Suppressor macrophage (primary cell): ENCODE measurements around the gene PABPN1.
"Not testable (repeated sequence)": the region's sequence is repeated elsewhere in the genome, so short reads cannot be mapped to it uniquely, and the experiment has no call there.

ENCODE experiments used
- DNase-seq, 4 experiments: peaks; one replicate each; pipeline ENCODE4 v3.0.0-alpha.2; 2020 to 2022
- total RNA-seq, 17 experiments: gene quantifications; one replicate each; lab custom pipeline; 2026; ENCODE audit warnings: mixed read lengths in 6 of 17, inconsistent platforms in 3 of 17; lab: John Stamatoyannopoulos, UW

Gene PABPN1
- 2.7 to 21.8 (median 8.5) reads per million in 17 experiments for total RNA-seq

GRCh38 chr14:23320584-23321571 is at the start of gene PABPN1:
PABPN1 (plus strand) TSS chr14:23321457; CDS start chr14:23321470, 13 bp downstream.
- peak; percentile 99 to 100 (median 100) for DNase-seq

GRCh38 chr14:23275412-23275811 is 45.8 kb upstream of the PABPN1 start:
- DNase-seq: no peak

GRCh38 chr14:23277189-23277588 is 44.1 kb upstream of the PABPN1 start:
- DNase-seq: no peak

GRCh38 chr14:23277928-23278327 is 43.3 kb upstream of the PABPN1 start:
- not testable (repeated sequence) for DNase-seq

DNA sequence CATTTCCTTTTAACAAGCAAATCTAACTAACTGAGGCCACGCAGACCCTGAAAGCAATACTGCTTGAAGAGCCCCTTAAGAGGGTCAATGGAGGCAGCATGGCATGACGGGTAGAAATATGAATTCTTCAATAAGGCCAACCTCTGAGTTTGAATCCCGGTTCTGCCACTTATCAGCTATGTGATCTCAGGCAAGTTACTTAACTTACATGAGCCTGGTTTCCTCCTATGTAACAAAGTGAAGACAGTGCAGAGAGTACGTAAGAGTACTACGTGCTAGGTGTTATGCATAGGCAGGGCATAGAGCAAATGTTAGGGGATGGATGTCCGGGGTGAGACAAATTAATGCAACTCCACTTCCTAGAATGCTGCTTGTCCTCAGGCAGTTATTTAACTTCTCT is 40.0 kb upstream of the PABPN1 start:
- no peak for DNase-seq

GRCh38 chr14:23284654-23285529 is 36.4 kb upstream of the PABPN1 start:
- DNase-seq: peak; percentile 17 to 44 (median 34)

- no peak for DNase-seq
These were observed 35.7 kb upstream of the PABPN1 start for GRCh38 chr14:23285530-23286019.

DNA sequence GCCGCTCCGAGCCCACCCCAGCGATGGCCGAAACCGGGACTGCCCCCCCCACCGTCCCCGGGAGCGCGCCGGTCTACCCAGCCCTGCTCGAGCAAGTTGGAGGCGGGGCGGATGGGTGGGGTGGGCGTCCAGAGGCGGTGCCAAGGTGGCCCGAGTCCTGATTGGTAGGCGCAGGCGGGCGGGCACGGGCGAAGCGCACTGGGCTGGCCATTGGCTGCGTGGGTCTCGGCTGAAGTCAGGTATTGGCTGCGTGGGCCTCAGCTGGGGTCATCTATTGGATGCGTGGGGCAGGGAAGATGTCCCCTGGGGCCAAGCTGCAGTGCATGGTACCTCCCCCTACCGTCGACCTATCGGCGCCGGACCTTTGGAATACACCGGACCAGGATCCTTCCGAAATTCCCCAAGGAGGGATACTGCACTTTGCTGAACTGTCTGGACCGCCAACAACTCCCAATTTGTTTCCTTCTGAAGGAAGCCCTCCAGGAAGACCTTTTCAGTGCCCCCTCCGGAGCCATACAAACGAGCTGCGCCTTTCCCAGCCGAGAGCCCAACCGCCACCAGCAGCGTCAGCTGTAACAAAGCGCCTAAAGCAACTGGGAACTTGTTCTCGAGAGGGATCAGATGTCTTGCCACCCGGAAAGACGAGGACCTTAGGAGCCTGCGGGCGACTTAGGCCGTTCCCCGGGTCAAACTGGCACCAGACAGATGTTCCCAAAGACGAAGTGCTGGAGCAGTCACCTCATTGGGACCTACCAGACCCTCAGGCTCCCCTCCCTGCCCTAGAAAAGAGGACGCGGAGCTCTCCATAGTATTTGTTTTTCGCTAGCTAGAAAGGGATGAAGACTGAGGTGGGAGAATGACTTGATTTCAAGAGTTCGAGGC is 35.0 kb upstream of the PABPN1 start, which contains the start of gene HOMEZ:
HOMEZ (minus strand) TSS at position 113 of the 882 bp plus-strand sequence. CDS start 180 bp downstream, outside the sequence.
- DNase-seq: peak; percentile 97 to 99 (median 99)

- DNase-seq: peak; percentile 34 to 65 (median 41)
These were observed 34.3 kb upstream of the PABPN1 start for GRCh38 chr14:23286902-23287479.

DNA sequence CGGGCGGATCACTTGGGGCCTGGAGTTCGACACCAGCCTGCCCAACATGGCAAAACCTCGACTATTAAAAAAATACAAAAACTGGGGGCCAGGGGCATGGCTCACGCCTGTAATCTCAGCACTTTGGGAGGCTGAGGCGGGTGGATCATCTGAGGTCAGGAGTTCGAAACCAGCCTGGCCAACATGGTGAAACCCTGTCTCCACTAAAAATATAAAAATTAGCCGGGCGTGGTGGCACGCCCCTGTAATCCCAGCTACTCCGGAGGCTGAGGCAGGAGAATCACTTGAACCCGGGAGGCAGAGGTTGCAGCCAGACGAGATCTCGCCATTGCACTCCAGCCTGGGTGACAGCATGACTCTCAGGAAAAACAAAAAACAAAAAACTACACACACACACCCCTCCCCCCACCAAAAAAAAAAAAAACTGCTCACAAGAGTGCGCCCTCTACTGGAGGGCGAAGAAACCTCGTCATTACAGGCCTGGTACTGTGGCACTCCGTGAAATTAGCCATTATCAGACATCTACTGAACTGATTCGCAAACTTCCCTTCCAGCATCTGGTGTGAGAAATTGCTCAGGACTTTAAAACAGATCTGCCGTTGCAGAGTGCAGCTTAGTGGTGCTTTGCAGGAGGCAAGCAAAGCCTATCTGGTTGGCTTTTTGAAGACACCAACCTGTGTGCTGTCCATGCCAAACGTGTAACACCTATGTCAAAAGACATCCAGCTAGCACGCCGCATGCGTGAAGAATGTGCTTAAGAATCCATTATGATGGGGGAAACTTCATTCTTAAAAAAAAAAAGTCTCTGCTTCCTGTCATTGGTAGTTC is 26.3 kb upstream of the PABPN1 start:
- peak; percentile 74 to 90 (median 78) for DNase-seq

DNA sequence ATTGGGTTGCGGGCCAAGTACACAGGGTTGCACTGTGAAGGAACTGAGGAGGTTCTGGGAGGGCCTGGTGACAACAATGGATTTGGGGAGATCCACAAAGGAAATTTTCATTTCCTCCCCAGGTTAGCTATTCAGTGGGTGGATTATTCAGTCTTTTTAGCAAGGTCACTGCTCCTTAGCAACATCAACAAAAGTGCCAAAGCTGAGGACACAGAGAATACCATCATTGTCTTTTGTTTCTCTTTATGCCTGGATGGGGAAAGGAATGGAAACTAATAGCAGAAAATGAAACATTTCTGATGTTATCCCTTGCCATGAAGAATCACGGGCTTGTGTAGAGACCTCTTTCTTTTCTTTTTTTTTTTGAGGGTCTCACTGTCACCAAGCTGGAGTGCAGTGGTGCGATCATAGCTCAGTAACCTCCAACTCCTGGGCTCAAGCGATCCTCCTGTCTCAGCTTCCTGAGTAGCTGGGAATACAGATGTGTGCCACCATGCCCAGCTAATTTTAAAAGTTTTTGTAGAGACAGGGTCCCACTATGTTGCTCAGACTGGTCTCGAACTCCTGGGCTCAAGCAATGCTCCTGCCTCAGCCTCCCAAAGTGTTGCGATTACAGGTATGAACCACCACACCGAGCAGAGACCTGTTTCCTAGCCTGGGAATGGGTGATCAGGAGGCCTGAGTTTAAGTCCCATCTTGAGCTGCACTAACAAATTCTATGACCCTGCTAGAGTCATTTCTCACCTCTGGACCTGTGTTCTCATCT is 25.1 kb upstream of the PABPN1 start:
- DNase-seq: no peak

DNA sequence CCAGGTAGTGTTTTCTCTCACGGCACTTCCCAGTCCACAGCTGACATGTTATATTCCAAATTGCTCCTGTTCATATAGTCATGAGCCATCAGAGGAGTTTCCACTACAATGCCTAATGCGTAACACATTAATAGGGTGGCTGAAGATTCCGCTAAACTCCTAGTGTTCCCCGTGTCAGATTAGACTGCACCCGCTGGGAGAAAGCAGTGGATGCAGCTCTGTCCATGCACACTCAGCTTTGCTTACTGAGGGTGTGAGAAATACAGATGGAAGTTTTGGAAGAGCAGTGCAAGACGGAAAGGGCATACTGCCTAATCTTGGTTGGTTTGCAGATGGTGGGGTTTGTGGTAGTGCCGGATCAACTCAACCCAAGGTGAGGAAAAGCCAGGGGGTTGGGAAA is 24.2 kb upstream of the PABPN1 start:
- DNase-seq: no peak

- DNase-seq: no peak
These were observed 23.5 kb upstream of the PABPN1 start for GRCh38 chr14:23297611-23298277.

DNA sequence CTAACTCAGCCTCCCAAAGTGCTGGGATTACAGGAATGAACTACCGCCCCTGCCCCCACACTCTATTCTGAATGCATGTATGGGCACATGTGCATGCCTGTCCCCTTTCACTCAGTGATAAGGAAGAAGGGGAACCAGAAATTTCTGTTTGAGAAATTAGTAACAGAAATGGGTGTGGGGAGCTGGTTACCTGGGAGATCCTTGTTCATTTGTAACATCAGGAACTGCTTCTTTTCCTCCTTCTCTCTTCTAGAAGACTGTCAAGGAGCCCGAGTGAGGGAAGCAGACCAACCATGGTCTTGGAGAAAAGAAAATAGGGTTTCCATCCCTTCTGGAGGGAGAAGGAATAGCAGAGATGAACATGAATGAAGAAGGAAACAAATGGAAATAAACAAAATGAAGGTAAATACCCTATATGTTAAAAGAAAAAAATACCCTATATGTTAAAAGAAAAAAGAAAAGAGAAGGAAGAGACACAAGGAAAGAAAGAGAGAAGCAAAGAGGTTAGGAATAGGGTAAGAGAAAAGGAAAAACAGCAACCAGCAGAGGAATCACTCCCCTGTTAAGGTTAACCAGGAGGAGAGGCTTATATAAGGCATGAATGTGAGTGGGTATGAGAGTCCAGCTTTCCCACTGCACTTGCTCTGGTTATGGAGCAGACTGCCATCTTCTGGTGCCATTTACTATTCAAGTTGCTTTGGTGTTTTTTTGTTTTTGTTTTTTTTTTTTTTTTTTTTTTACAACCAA is 21.9 kb upstream of the PABPN1 start:
- peak; percentile 38 to 72 (median 63) for DNase-seq

- peak; percentile 22 to 59 (median 39) for DNase-seq
These were observed 21.1 kb upstream of the PABPN1 start for GRCh38 chr14:23299986-23300686.

DNA sequence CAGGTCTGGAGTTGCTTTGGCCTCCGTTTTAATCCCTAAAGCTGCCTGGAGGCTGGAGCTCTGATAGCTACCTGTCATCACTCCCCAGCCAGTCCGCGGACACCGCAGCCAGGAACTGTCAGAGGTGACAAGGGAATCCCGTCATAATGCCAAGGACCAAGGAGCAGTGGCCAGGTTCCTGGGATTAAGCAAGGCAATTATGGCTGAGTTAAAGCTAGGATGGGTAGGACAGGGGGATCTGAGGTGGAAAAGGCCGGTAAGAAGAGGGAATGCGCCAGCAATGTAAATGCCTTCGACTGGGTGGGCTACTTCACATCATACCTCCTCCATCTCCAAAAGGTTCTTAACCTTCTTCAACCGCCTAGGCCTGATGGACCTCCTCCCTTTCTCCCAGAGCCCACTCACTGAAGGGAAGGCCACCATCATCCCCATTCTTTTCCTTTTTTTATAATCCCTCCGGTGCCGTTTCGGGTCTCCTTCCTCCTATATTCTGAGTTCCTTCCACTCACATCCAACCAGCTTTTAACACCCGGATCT is 20.5 kb upstream of the PABPN1 start:
- peak; percentile 39 to 57 (median 47) for DNase-seq
